ENCODE results near the gene ERCC8. TPM values are rescaled to one million over a fixed set of nuclear protein-coding genes. Genes with fewer than 3 reads are reported as not detected.
A peak's percentile ranks its signal among the peaks of the same experiment; 100 is the strongest.
"Not testable (repeated sequence)": the region's sequence is repeated elsewhere in the genome, so short reads cannot be mapped to it uniquely, and the experiment has no call there.

The ERCC8 gene, protein sequence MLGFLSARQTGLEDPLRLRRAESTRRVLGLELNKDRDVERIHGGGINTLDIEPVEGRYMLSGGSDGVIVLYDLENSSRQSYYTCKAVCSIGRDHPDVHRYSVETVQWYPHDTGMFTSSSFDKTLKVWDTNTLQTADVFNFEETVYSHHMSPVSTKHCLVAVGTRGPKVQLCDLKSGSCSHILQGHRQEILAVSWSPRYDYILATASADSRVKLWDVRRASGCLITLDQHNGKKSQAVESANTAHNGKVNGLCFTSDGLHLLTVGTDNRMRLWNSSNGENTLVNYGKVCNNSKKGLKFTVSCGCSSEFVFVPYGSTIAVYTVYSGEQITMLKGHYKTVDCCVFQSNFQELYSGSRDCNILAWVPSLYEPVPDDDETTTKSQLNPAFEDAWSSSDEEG
- 9.6 and 11.1 TPM in 2 replicates for total RNA-seq

DNA sequence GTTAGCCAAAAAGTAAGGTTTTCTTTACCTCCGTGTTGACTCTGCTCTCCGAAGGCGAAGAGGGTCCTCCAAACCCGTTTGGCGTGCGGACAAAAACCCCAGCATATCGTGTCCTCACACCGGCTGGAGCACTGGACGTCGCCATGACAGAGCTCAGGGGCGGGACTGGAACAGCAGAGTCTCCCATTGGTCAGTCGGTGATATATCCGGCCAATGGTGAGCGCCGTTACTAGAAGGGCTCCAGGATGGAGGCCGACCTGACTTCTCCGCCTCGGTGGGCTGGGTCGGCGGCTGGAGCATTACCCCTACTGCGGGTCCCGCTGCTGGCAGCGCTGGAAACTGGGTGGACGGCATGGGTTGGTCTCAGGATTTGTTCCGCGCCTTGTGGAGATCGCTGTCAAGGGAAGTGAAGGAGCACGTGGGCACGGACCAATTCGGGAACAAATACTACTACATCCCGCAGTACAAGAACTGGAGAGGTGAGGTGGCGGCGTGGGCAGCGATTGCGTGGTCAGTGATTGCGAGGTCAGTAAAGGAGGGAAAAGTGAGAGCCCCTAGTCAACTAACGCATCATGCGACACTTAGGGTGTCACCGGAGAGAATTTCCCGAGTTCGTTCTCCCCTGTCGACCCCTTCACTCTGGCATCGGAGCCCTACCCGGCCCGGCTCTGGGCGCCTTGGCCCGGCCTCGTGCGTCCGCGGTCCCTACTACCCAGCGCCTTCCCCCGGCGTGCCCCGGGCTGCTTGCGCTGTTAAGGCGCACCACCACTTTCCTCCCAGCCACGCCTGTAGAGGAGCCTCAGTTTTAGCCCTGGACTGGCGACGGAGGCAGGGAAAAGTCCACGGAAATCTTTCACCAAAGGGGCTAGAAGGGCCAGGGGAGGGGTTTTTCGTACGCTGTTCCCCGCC is at the start of gene ERCC8, which contains the start of gene NDUFAF2:
Gene ERCC8 (minus strand): TSS at position 167 of the 909 bp plus-strand sequence. CDS start 62 bp downstream, at position 105.
Gene NDUFAF2 (plus strand): TSS at position 302 of the 909 bp plus-strand sequence. CDS start 51 bp downstream, at position 353.
- DNase-seq (ENCODE audit: extremely low read depth, low read depth, low spot score), result peak; percentile 61

DNA sequence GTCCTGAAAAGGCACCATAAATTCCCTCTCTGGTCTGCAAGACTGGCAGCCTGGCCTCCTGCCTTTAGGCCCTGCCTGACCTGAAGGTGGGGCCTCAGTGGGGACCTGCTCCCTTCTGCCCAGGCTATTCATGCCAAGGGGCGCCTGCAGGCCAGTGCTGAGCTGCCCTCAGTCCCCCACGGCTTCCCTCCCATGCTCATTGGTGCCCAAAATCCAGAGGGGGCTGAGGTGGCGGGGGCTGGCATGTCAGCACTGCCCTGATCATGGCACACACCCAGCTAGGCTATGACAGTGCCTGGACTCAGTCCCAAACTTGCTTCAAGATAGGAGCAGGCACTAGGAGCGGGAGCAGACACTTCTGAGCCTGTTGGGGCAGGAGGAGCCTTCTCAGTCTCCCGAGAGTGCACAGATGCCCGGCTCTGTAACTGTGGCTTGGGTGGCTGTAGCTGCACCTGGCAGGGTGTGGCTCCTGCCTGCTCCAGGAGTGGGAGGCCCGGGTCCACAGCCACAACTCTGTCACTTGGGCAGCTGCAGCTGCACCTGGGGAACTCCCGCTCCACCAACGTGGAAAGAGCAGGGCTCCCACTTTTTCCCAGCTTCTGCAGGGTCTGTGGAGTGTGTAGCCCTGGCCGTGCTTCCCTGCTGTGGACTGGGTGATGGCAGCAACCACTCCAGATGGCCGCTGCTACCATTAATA is 49.2 kb upstream of the ERCC8 start:
- no peak for DNase-seq (ENCODE audit: extremely low read depth, low read depth, low spot score)

DNA sequence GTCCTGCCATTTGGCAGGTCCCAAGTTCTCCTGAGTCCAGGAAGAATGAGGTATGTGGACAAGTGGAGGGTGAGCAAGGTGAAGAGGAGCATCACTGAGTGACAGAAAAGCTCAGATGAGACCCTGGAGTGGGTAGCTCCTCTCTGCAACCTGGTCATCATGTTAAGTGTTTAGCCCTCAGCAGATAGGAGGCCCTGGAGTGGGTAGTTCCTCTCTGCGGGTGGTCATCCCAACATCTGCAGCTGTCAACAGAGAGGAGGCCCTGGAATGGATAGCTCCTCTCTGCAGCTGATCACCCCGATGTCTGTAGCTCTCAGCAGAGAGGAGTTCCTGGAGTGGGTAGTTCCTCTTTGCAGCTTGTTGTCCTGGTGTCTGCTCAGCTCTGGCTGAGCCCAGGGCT is 48.6 kb upstream of the ERCC8 start:
- DNase-seq (ENCODE audit: extremely low read depth, low read depth, low spot score), result no peak

DNA sequence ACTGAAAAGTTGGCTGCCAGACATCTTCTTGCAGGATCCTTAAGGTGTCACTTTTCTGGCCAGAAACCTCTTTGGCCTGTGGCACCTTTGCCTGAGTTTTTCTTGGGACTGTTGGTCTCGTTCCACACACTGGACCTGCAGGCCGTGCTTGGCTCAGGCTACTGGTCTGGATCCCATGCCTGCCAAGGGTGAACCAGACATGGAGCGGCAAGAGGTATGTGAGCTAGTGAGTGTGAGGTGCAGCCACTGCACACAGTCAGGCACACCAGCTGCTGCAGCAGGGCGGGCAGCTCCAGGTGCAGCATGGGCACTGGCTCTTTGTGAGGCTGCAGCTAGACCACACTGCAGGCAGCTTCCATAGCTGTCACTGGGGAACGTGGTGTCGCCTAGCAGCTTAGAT is 48.0 kb upstream of the ERCC8 start:
- DNase-seq (ENCODE audit: extremely low read depth, low read depth, low spot score), result no peak

DNA sequence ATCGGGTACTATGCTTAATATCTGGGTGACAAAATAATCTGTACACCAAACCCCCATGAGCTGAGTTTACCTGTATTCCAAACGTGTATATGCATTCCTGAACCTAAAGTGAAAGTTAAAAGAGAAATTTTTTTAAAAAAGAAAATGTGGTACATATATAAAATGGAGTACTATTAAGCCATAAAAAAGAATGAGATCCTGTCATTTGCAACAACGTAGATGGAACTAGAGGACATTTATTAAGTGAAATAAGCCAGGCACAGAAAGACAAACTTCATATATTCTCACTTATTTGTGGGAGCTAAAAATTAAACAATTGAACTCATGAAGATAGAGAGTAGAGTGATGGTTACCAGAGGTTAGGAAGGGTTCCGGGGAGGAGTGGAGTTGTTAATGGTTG is 44.9 kb upstream of the ERCC8 start:
- no peak for DNase-seq (ENCODE audit: extremely low read depth, low read depth, low spot score)

DNA sequence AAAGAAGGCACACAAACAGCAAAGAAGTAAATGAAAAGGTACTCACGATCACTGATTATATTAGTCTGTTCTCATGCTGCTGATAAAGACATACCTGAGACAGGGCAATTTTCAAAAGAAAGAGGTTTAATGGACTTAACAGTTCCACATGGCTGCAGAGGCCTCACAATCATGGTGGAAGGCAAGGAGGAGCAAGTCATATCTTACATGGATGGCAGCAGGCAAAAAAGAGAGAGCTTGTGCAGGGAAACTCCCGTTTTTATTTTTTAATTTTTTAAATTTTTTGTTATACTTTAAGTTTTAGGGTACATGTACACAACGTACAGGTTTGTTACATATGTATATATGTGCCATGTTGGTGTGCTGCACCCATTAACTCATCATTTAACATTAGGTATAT is 37.3 kb upstream of the ERCC8 start:
- DNase-seq (ENCODE audit: extremely low read depth, low read depth, low spot score), result not testable (repeated sequence)

DNA sequence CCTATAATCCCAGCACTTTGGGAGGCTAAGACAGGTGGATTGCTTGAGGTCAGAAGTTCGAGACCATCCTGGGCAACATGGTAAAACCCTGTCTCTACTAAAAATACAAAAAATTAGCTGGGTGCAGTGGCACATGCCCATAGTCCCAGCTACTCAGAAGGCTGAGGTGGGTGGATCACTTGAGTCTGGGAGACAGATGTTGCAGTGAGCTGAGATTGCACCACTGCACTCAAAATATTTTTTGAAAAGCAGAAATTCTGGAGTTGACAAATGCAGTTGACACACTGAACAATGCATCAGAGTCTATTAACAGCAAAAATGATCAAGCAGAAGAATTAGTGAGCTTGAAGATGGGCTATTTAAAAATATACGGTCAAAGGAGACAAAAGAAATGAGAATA is 35.6 kb upstream of the ERCC8 start:
- DNase-seq (ENCODE audit: extremely low read depth, low read depth, low spot score), result no peak

DNA sequence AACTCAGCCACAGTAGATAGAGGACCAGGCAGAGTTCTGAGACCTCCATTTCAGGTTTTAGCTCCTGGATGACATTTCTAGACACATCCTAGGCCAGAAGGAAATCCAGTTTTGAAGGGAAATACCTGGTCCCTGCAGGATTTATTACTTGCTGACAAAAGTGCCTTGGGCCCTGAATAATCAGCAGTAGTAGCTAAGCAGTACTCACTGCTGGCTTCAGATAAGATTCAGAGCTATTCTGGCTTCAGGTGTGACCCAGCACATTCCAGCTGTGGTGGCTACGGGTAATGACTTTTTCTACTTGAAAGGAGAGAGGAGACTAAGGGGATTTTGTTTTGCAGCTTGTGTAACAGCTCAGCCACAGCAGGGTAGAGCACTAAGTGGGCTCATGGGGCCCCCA is 34.1 kb upstream of the ERCC8 start:
- DNase-seq (ENCODE audit: extremely low read depth, low read depth, low spot score), result no peak

DNA sequence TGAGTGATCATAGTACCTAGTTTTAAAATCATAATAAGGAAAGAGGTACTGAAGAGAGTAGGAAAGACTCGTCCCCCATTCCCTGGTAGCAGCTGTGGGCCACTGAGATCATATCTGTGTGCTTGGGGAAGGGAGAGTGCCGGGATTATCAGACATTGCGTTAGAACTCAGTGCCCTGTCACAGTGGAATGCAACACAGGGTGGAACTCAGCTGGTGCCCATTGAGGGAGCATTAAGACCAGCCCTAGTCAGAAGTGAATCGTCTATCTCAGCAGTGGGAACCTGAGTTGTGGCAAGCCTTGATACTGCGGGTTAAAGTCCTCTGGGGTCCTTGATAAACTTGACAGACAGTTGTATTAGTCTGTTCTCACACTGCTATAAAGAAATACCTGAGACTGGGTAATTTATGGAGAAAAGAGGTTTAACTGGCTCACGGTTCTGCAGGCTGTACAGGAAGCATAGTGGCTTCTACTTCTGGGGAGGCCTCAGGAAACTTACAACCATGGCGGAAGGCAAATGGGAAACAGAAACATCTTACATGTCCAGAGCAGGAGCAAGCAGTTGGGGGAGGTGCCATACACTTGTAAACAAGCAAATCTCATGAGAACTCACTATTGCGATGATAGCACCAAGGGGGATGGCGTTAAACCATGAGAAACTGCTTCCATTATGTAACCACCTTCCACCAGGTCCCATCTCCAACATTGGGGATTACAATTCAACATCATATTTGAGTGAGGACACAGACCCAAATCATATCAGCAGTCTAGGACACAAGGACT is 33.3 kb upstream of the ERCC8 start:
- DNase-seq (ENCODE audit: extremely low read depth, low read depth, low spot score), result no peak

DNA sequence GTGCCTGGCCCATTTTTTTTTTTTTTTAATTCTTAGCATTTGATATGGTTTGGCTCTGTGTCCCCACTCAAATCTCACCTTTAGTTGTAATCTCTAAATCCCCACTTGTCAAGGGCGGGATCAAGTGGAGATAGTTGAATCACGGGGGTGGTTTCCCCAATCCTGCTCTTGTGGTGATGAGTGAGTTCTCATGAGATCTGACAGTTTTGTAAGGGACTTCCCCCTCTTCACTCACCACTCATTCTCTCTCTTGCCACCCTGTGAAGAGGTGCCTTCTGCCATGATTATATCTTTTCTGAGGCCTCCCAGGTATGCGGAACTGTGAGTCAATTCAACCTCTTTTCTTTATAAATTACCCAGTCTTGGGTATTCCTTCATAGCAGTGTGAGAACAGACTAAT is 27.4 kb upstream of the ERCC8 start:
- no peak for DNase-seq (ENCODE audit: extremely low read depth, low read depth, low spot score)

DNA sequence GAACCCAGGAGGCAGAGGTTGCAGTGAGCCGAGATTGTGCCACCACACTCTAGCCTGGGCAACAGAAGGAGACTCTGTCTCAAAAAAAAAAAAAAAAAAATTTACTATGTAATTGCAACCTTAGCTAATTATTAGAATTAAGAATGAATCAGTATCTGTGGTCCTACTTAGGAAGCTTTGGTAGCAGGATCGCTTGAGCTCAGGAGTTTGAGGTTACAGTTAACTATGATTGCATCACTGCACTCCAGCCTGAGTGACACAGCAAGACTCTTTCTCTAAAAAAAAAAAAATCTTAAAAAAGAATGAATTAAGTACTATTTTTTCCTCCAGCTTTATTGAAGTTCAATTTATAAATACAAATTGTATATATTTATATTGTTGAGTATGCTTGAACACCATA is 16.8 kb upstream of the ERCC8 start:
- DNase-seq (ENCODE audit: extremely low read depth, low read depth, low spot score), result no peak

DNA sequence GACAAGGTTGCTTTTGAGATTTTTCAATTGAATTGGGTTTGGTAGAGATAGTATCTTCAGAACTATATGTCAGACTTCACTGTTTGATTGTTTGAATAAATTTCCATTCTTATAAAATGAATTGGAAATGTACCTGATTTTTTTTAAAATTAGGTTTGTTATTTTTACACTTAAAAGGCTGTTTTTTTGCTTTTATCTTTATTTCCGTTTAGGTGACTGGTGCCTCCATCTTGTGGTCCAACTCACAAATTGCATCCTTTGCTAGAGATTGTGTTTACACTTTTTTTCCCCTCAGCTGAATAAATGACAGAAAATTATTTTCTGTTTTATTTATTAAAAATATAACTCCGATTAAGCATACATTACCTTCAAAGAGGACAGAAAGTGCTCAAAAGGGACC is 15.7 kb upstream of the ERCC8 start:
- no peak for DNase-seq (ENCODE audit: extremely low read depth, low read depth, low spot score)

DNA sequence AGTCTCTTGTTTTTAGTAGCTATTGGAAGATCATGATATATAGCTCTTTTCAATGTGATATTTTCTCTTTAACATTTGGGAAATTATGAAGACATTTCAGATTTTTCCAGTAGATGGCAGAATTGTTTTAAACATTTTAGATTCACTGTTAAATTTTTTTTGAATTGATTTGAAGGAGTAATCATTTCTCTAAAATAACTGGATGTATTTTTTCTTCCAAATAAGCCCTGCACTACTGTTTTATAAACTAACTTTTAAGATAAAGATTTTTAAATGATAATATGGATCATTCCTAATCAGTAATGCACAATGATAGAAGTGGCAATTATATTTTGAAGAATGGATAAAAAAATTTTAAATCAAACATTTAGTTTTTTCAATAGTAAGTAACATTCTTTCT is 14.3 kb upstream of the ERCC8 start:
- no peak for DNase-seq (ENCODE audit: extremely low read depth, low read depth, low spot score)

DNA sequence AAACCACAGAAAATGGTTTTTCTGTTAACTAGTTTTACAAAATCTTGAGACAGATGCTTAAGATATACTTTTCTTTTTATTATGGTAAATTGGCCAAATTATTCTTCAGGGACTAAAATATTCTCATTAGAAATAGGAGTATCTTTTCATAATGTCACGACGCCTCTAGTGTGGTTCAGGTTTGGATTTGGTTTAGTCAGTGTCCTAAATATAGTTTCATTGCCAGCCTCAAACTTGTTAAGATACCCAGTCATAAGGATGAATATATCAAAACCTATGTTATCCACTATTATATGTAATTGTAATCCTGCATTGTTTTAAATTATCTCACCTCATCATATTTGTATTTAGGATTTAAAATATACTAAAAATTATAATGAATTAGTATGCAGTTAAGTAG is 13.8 kb upstream of the ERCC8 start:
- no peak for DNase-seq (ENCODE audit: extremely low read depth, low read depth, low spot score)

DNA sequence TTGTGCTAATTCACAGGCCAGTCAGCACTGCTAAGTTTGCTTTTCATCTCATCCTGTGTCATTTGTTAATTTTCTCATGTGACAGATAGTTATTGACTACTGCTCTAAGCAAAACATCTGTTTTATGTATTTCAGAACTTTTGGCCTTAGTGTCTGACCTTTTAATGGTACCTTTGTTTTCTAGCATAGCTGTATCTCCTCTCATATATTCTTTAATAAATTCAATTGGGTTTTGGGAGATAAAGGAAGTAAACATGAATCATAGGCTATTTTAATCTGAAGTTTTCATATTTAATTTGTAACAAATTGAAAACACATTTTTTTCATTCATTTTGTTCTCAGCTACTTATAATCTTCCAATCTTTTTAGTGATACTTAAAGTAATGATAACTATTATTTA is 13.2 kb upstream of the ERCC8 start:
- no peak for DNase-seq (ENCODE audit: extremely low read depth, low read depth, low spot score)

DNA sequence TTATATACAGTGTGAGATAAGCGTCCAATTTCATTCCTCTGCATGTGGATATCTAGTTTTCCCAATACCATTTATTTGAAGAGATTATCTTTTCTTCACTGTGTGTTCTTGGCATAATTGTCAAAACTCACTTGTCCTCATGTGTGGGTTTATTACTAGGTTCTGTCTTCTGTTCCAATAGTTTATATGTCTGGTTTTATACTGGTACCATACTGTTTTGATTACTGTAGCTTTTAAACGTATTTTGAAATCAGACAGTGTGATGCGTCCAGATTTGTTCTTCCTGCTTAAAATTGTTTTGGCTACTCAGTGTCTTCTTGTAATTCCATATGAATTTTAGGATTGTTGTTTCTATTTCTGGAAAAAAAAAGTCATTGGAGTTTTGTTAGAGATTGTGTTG is 10.4 kb upstream of the ERCC8 start:
- no peak for DNase-seq (ENCODE audit: extremely low read depth, low read depth, low spot score)

DNA sequence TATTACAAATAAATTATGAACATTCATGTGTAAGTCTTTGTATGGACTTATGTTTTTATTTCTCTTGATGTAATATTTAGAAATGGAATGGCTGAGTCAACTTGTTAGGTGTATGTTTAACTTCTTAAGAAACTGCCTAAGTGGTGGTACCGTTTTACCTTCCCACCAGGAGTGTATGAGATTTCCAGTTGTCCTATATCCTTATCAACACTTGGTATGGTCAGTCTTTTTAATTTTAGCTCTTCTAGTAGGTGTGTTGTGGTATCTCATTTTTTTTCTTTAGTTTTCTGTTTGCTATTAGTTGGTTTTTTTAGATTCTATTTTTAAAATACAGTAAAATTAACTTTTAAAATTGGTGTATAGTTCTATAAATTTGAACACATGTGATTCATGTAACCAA is 3.9 kb upstream of the ERCC8 start:
- no peak for DNase-seq (ENCODE audit: extremely low read depth, low read depth, low spot score)

DNA sequence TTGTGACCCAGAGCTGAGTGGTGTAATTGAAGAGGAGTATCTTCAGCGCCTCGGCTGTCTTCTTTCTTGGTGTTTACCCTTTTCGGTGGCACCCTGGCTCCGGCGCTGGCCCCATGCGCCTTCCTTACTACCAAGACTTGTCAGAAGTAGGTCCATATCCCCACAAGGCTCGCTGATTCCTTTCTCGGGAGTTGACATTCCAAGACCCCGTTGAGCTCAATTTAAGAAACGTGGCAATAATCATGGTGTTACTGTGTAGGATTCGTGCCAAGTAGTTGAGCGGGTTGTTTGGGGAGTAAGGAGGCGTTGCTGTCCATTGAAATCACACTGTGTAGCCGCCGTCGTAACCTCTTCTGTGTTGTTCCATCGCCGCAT is 930 bp upstream of the ERCC8 start:
- no peak for DNase-seq (ENCODE audit: extremely low read depth, low read depth, low spot score)

DNA sequence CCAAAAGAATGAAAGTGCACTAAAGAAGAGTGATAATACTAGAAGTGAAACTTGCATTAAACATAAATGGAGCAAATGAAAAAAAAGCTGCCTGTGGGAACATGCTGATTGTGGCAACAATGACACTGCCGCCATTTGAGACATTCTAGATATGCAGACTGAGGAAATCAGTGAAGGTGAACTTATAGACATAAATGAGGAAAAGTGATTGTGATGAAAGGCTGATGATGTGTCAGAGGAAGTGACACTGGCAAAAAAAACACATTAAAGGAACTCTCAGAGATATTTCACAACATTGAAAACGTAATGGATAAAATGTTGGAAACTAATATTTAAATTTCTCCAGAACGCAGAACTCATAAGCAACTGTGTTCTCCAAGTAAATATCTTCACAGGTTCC is 1.2 kb downstream of the ERCC8 start:
- DNase-seq (ENCODE audit: extremely low read depth, low read depth, low spot score), result no peak

DNA sequence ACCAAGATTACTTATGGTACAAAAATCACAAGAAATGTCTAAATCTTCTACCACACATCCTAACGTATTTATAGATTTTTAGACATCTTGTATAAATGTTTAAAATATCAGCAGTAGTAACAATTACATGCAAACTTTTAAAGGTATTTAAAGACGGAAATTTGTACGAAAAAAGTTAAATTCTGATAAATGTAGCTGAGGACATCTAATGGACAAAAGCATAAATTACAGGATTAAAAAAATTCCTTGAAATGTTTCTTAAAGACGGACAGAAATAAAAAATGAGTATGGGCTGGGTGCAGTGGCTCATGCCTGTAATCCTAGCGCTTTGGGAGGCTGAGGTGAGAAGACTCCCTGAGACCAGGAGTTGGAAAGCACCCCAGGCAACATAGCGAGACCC is 15.8 kb downstream of the ERCC8 start:
- DNase-seq (ENCODE audit: extremely low read depth, low read depth, low spot score), result no peak
